Hepatocyte (in vitro differentiated cells): ENCODE results near the gene DAP. TPM values are rescaled to one million over a fixed set of nuclear protein-coding genes. Genes with fewer than 3 reads are reported as not detected.

Experiments used
- DNase-seq: peaks from one replicate; pipeline ENCODE4 v3.0.0-alpha.2; 2016; ENCODE audit warnings: low spot score
- H2AFZ ChIP-seq: fragments of 200-600 bp; sonication (generic); 2 replicates; pipeline ENCODE4 v1.6.0; 2016; ENCODE audit warnings: antibody characterized with exemption, mild to moderate bottlenecking
- H3K27ac ChIP-seq: fragments of 200-600 bp; sonication (generic); 2 replicates; pipeline ENCODE4 v1.5.1; 2016; ENCODE audit warnings: mild to moderate bottlenecking
- H3K27me3 ChIP-seq: fragments of 200-600 bp; sonication (generic); 2 replicates; pipeline ENCODE4 v1.6.1; 2016
- H3K36me3 ChIP-seq: fragments of 200-600 bp; sonication (generic); replicated peaks from 2 replicates; pipeline ENCODE4 v1.5.1; 2016; ENCODE audit warnings: low read depth; ENCODE audit not compliant: insufficient read depth
- H3K4me1 ChIP-seq: fragments of 200-600 bp; sonication (generic); 2 replicates; pipeline ENCODE4 v1.5.1; 2016; ENCODE audit warnings: mild to moderate bottlenecking, moderate library complexity; ENCODE audit not compliant: insufficient read depth
- H3K4me2 ChIP-seq: fragments of 200-600 bp; sonication (generic); 2 replicates; pipeline ENCODE4 v1.6.0; 2016
- H3K4me3 ChIP-seq: fragments of 200-600 bp; sonication (generic); 2 replicates; pipeline ENCODE4 v1.5.1; 2016; ENCODE audit warnings: mild to moderate bottlenecking
- H3K79me2 ChIP-seq: fragments of 200-600 bp; sonication (generic); 2 replicates; pipeline ENCODE4 v1.6.0; 2017; ENCODE audit warnings: mild to moderate bottlenecking
- H3K9me2 ChIP-seq: fragments of 200-600 bp; sonication (generic); replicated peaks from 2 replicates; pipeline ENCODE4 v1.6.0; 2017; ENCODE audit warnings: mild to moderate bottlenecking; ENCODE audit not compliant: insufficient read depth
- H3K9me3 ChIP-seq: fragments of 200-600 bp; sonication (generic); 2 replicates; pipeline ENCODE4 v1.5.1; 2016; ENCODE audit warnings: low read depth, mild to moderate bottlenecking
- H4K20me1 ChIP-seq: fragments of 200-600 bp; sonication (generic); 2 replicates; pipeline ENCODE4 v1.6.0; 2016; ENCODE audit warnings: mild to moderate bottlenecking; ENCODE audit not compliant: insufficient read depth, poor library complexity, severe bottlenecking
- CTCF ChIP-seq: fragments of 200-600 bp; sonication (generic); IDR thresholded peaks from 2 replicates; pipeline ENCODE4 v1.5.1; 2016; ENCODE audit warnings: antibody characterized with exemption, mild to moderate bottlenecking; ENCODE audit not compliant: poor library complexity
- EZH2 ChIP-seq: fragments of 200-600 bp; sonication (generic); IDR thresholded peaks from 2 replicates; pipeline ENCODE4 v1.6.1; 2016; ENCODE audit warnings: antibody characterized with exemption, mild to moderate bottlenecking, borderline replicate concordance
- EZH2phosphoT487 ChIP-seq: fragments of 200-600 bp; sonication (generic); IDR thresholded peaks from one replicate; pipeline ENCODE4 v1.6.1; 2018; ENCODE audit warnings: antibody characterized with exemption, mild to moderate bottlenecking, low read depth, moderate library complexity; ENCODE audit not compliant: unreplicated experiment, severe bottlenecking
- WGBS: methylation state at CpG from one replicate; pipeline ENCODE4 v1.1.6; 2016; ENCODE audit warnings: low lambda C conversion rate; ENCODE audit errors: missing lambda C conversion rate; 5-methylcytosine and 5-hydroxymethylcytosine counted together
- polyA plus RNA-seq: library from polyadenylated mRNA; unstranded; fragments of >200 nt; fragmentation: Nextera tagmentation; extraction: Ambion mirVana; gene quantifications from 2 replicates; pipeline ENCODE4 v1.2.1, GENCODE V29; 2016
- total RNA-seq: library from RNA; depleted of rRNA; stranded (reverse); fragments of >200 nt; gene quantifications from 2 replicates; pipeline ENCODE4 v1.2.3, GENCODE V29; 2014

Gene DAP
- total and polyA plus RNA-seq, 2 experiments from 2014 or later = 74.8 to 196 TPM

- Histone ChIP-seq H2AFZ (no peak overlapping the region), H3K27ac (peak overlapping the region; percentile 78), H3K27me3 (no peaks in the 10 kb centered on the region), H3K4me3 (no peak overlapping the region), H3K9me2 (no peaks in the 10 kb centered on the region), H4K20me1 (peaks cover 24% of the 10 kb centered on the region), H3K36me3 (no peaks in the 10 kb centered on the region), H3K4me1 (peaks cover 15% of the 10 kb centered on the region), H3K79me2 (peaks cover 44% of the 10 kb centered on the region), H3K4me2 (no peak overlapping the region), H3K9me3 (no peaks in the 10 kb centered on the region)
- TF ChIP-seq EZH2phosphoT487 (no peak), EZH2 (no peak), CTCF (no peak)
- DNase-seq = peak; percentile 58
- WGBS = 75% methylated on average over 7 of the region's 7 CpGs
These were observed 58.0 kb downstream of the DAP start for GRCh38 chr5:10702911-10703491.

GRCh38 chr5:10702040-10702629, 58.9 kb downstream of the DAP start:
- Histone ChIP-seq H3K9me3 (no peaks in the 10 kb centered on the region), H3K4me1 (peaks cover 15% of the 10 kb centered on the region), H2AFZ (no peak overlapping the region), H3K4me2 (peak overlapping the region; percentile 36), H4K20me1 (peaks cover 28% of the 10 kb centered on the region), H3K36me3 (no peaks in the 10 kb centered on the region), H3K4me3 (no peak overlapping the region), H3K79me2 (peaks cover 51% of the 10 kb centered on the region), H3K27me3 (no peaks in the 10 kb centered on the region), H3K27ac (peak overlapping the region; percentile 78), H3K9me2 (no peaks in the 10 kb centered on the region)
- DNase-seq = peak; percentile 63
- TF ChIP-seq EZH2phosphoT487 = no peak
- no peak for TF ChIP-seq CTCF
- WGBS = 69% methylated on average over 9 of the region's 9 CpGs

- peak; percentile 54 for DNase-seq
- Histone ChIP-seq H3K4me1 (peaks cover 15% of the 10 kb centered on the region), H3K27ac (peak overlapping the region; percentile 78)
These were observed 59.4 kb downstream of the DAP start for GRCh38 chr5:10701567-10702039.

More at GRCh38 chr5:10701567-10702039, 59.4 kb downstream of the DAP start:
- H2AFZ ChIP-seq = no peak overlapping the region
- no peaks in the 10 kb centered on the region for H3K36me3 ChIP-seq
- no peaks in the 10 kb centered on the region for H3K9me2 ChIP-seq
- peaks cover 33% of the 10 kb centered on the region for H4K20me1 ChIP-seq
- no peak overlapping the region for H3K4me3 ChIP-seq
- no peaks in the 10 kb centered on the region for H3K27me3 ChIP-seq
- TF ChIP-seq CTCF (peak; percentile 66), EZH2 (no peak)
- WGBS = 65% methylated on average over 6 of the region's 6 CpGs
- no peaks in the 10 kb centered on the region for H3K9me3 ChIP-seq
- H3K79me2 ChIP-seq = peaks cover 49% of the 10 kb centered on the region
- H3K4me2 ChIP-seq = no peak overlapping the region
